NOMO-1 treated with dmso at 0.1 percent for 144 hours (cell line): ENCODE measurements around the gene NOXA1.

Experiments used
- DNase-seq: peaks from one replicate; lab custom pipeline; 2025; ENCODE audit not compliant: unreplicated experiment; lab: John Stamatoyannopoulos, UW

The NOXA1 gene

GRCh38 chr9:137387891-137388560, 35.2 kb upstream of the NOXA1 start:
- DNase-seq, result no peak

GRCh38 chr9:137388589-137389427, 34.4 kb upstream of the NOXA1 start:
- DNase-seq, result no peak

GRCh38 chr9:137389428-137389746, 33.8 kb upstream of the NOXA1 start:
- DNase-seq, result no peak

- DNase-seq, result no peak
Observed at GRCh38 chr9:137390553-137391410, 32.4 kb upstream of the NOXA1 start.

GRCh38 chr9:137391411-137391754, 31.8 kb upstream of the NOXA1 start:
- no peak for DNase-seq

- no peak for DNase-seq
Observed at GRCh38 chr9:137392232-137393007, 30.8 kb upstream of the NOXA1 start.

GRCh38 chr9:137393176-137394150, 29.7 kb upstream of the NOXA1 start:
- no peak for DNase-seq

GRCh38 chr9:137394866-137395665, 28.1 kb upstream of the NOXA1 start:
- DNase-seq, result no peak

GRCh38 chr9:137395666-137396010, 27.6 kb upstream of the NOXA1 start:
- no peak for DNase-seq

GRCh38 chr9:137396227-137396626, 27.0 kb upstream of the NOXA1 start:
- no peak for DNase-seq

- no peak for DNase-seq
Observed at GRCh38 chr9:137396634-137397367, 26.4 kb upstream of the NOXA1 start.

GRCh38 chr9:137397675-137398423, 25.3 kb upstream of the NOXA1 start:
- no peak for DNase-seq

- no peak for DNase-seq
Observed at GRCh38 chr9:137398561-137399468, 24.4 kb upstream of the NOXA1 start.

- no peak for DNase-seq
Observed at GRCh38 chr9:137402746-137403145, 20.4 kb upstream of the NOXA1 start.

- no peak for DNase-seq
Observed at GRCh38 chr9:137403269-137403668, 19.9 kb upstream of the NOXA1 start.

GRCh38 chr9:137404961-137405567, 18.1 kb upstream of the NOXA1 start:
- no peak for DNase-seq
